Measurements from ENCODE around the gene RAP1GAP2.

RAP1GAP2 gene

DNA sequence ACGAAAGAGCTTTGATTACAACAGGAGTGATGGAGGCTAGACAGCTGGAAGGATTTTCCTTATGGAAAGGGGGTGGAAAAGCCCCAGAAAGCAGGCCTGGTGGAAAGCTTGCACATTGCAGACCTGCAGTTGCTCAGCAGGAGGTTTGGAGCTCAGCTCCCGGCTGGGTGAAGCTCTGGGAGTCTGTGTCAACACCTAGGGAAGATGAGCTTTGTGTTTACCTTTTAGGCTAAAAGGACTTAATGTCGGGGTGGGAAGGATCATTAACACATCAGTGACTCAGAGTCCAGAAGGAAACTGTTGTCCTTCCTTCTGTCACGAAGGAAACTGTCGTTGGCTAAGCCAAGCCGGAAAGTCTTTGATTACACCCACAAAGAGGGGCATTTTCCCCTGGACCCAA lies 48.2 kb downstream of the RAP1GAP2 start:
- H4K20me1 ChIP-seq (ENCODE audit: insufficient read depth, low read length) = no peaks in the 10 kb centered on the region
- H3K4me1 ChIP-seq (ENCODE audit: low read length) = no peaks in the 10 kb centered on the region
- no peak overlapping the region for H3K9ac ChIP-seq (ENCODE audit: low read length)
- TF ChIP-seq EZH2phosphoT487 (IDR thresholded peaks at IDR 0.05; ENCODE audit: low read length) = no peak
- TF ChIP-seq EZH2 (optimal IDR thresholded peaks at IDR 0.05; ENCODE audit: low read depth, low read length) = no peak
- TF ChIP-seq, protein P1, sequence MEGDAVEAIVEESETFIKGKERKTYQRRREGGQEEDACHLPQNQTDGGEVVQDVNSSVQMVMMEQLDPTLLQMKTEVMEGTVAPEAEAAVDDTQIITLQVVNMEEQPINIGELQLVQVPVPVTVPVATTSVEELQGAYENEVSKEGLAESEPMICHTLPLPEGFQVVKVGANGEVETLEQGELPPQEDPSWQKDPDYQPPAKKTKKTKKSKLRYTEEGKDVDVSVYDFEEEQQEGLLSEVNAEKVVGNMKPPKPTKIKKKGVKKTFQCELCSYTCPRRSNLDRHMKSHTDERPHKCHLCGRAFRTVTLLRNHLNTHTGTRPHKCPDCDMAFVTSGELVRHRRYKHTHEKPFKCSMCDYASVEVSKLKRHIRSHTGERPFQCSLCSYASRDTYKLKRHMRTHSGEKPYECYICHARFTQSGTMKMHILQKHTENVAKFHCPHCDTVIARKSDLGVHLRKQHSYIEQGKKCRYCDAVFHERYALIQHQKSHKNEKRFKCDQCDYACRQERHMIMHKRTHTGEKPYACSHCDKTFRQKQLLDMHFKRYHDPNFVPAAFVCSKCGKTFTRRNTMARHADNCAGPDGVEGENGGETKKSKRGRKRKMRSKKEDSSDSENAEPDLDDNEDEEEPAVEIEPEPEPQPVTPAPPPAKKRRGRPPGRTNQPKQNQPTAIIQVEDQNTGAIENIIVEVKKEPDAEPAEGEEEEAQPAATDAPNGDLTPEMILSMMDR (IDR thresholded peaks at IDR 0.05; ENCODE audit: low read length) = no peak
- no peaks in the 10 kb centered on the region for H3K9me2 ChIP-seq (replicated peaks; ENCODE audit: insufficient read depth, low read length)
- H3K79me2 ChIP-seq (ENCODE audit: low read length) = no peaks in the 10 kb centered on the region
- H3K4me2 ChIP-seq (ENCODE audit: low read depth, low read length) = no peak overlapping the region
- no peak overlapping the region for H3K27ac ChIP-seq (ENCODE audit: low read length)
- no peaks in the 10 kb centered on the region for H3K9me3 ChIP-seq (replicated peaks; ENCODE audit: insufficient read depth, low read length)
- H2AFZ ChIP-seq (ENCODE audit: low read length) = no peak overlapping the region
- H3K27me3 ChIP-seq (replicated peaks; ENCODE audit: insufficient read depth, low read length) = peaks cover 48% of the 10 kb centered on the region
- H3K36me3 ChIP-seq (replicated peaks; ENCODE audit: insufficient read depth, low read length) = no peaks in the 10 kb centered on the region
- H3F3A ChIP-seq (ENCODE audit: insufficient read depth, low read length) = no peaks in the 10 kb centered on the region
- no peak for DNase-seq
- no peak overlapping the region for H3K4me3 ChIP-seq (ENCODE audit: low read length)

DNA sequence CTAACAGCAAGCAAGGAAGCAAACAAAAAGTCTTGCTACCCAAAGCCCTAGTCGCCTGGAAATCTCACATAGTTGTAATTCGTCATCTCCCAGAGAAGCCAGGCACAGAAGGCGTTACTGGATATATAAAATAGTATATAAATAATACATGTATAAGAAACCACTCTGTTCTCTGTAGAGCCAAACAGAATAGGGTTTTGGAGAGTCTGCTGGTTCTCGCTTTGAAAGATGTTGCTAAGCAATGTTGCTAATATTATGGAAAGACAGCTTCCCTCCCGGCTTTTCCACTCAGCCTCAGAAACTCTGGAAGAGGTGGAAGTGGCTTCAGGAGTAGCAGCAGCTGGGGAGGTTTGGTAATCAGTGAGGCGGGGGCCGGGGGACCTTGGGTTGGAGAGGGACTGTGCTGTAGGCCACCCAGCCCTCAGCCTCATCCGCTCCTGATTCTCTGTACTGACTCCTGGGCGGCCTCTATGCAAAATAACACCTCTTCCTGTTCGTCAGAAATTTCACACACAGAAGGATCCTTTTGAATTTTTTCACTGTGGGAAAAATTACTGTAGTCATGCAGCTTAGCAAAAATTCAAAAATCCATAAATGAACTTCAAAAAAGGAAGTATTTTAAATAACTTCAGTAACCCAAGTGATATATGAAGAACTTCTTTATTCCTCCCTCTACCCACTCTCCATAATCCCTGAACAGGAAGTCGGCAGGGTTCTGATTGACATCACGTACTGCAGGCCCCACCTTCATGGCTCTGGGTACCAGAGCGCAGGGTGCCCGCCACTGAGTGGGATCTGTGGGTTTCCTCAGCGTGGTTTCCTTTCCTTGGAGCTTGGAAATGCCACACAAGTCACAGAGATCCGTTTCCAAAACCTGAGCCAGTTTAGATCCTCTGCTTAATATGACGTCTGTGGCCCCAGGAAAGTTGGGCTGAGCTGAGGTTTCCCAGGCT lies 51.4 kb downstream of the RAP1GAP2 start:
- Histone ChIP-seq H3K4me1 (ENCODE audit: low read length) (no peaks in the 10 kb centered on the region), H3K4me3 (ENCODE audit: low read length) (no peak overlapping the region), H3K36me3 (replicated peaks; ENCODE audit: insufficient read depth, low read length) (no peaks in the 10 kb centered on the region), H3F3A (ENCODE audit: insufficient read depth, low read length) (no peaks in the 10 kb centered on the region), H4K20me1 (ENCODE audit: insufficient read depth, low read length) (no peaks in the 10 kb centered on the region), H3K9me3 (replicated peaks; ENCODE audit: insufficient read depth, low read length) (no peaks in the 10 kb centered on the region), H3K4me2 (ENCODE audit: low read depth, low read length) (no peak overlapping the region), H3K27me3 (replicated peaks; ENCODE audit: insufficient read depth, low read length) (peaks cover 63% of the 10 kb centered on the region), H3K9ac (ENCODE audit: low read length) (no peak overlapping the region), H3K27ac (ENCODE audit: low read length) (no peak overlapping the region), H2AFZ (ENCODE audit: low read length) (no peak overlapping the region), H3K79me2 (ENCODE audit: low read length) (no peaks in the 10 kb centered on the region), H3K9me2 (replicated peaks; ENCODE audit: insufficient read depth, low read length) (no peaks in the 10 kb centered on the region)
- TF ChIP-seq, protein P1 (IDR thresholded peaks at IDR 0.05; ENCODE audit: low read length) = no peak
- TF ChIP-seq EZH2phosphoT487 (IDR thresholded peaks at IDR 0.05; ENCODE audit: low read length) (no peak), EZH2 (optimal IDR thresholded peaks at IDR 0.05; ENCODE audit: low read depth, low read length) (no peak)
- no peak for DNase-seq

GRCh38 chr17:2849327-2849670 lies 53.1 kb downstream of the RAP1GAP2 start:
- no peak overlapping the region for H3K4me3 ChIP-seq (ENCODE audit: low read length)
- no peak overlapping the region for H3K9ac ChIP-seq (ENCODE audit: low read length)
- H3K27me3 ChIP-seq (replicated peaks; ENCODE audit: insufficient read depth, low read length) = peaks cover 64% of the 10 kb centered on the region
- H3K4me1 ChIP-seq (ENCODE audit: low read length) = no peaks in the 10 kb centered on the region
- no peaks in the 10 kb centered on the region for H3K9me3 ChIP-seq (replicated peaks; ENCODE audit: insufficient read depth, low read length)
- TF ChIP-seq, protein P1 (IDR thresholded peaks at IDR 0.05; ENCODE audit: low read length) = no peak
- TF ChIP-seq EZH2 (optimal IDR thresholded peaks at IDR 0.05; ENCODE audit: low read depth, low read length) (no peak), EZH2phosphoT487 (IDR thresholded peaks at IDR 0.05; ENCODE audit: low read length) (no peak)
- no peaks in the 10 kb centered on the region for H4K20me1 ChIP-seq (ENCODE audit: insufficient read depth, low read length)
- no peak for DNase-seq
- H3K27ac ChIP-seq (ENCODE audit: low read length) = no peak overlapping the region
- H3K36me3 ChIP-seq (replicated peaks; ENCODE audit: insufficient read depth, low read length) = no peaks in the 10 kb centered on the region
- no peaks in the 10 kb centered on the region for H3F3A ChIP-seq (ENCODE audit: insufficient read depth, low read length)
- no peaks in the 10 kb centered on the region for H3K79me2 ChIP-seq (ENCODE audit: low read length)
- no peak overlapping the region for H2AFZ ChIP-seq (ENCODE audit: low read length)
- no peak overlapping the region for H3K4me2 ChIP-seq (ENCODE audit: low read depth, low read length)
- H3K9me2 ChIP-seq (replicated peaks; ENCODE audit: insufficient read depth, low read length) = no peaks in the 10 kb centered on the region

Measured in MM.1S (cell line).